GM21367 (cell line): ENCODE measurements around the gene SETD2.
"Not testable (repeated sequence)": the region's sequence is repeated elsewhere in the genome, so short reads cannot be mapped to it uniquely, and the experiment has no call there.

Source experiments
- ATAC-seq: cut with Tn5 transposase; IDR thresholded peaks from one replicate; pipeline ENCODE4 v1.9.1; 2021; ENCODE audit not compliant: unreplicated experiment

SETD2 gene

GRCh38 chr3:47149339-47149933 lies 14.5 kb downstream of the SETD2 start:
- ATAC-seq, result no peak

GRCh38 chr3:47145272-47145671 lies 18.6 kb downstream of the SETD2 start:
- ATAC-seq, result no peak

- no peak for ATAC-seq
These were observed 20.8 kb downstream of the SETD2 start for GRCh38 chr3:47143068-47143467.

- not testable (repeated sequence) for ATAC-seq
These were observed 21.4 kb downstream of the SETD2 start for GRCh38 chr3:47142536-47142935.

GRCh38 chr3:47140973-47141461 lies 22.9 kb downstream of the SETD2 start:
- peak; percentile 82 for ATAC-seq

GRCh38 chr3:47140553-47140952 lies 23.4 kb downstream of the SETD2 start:
- ATAC-seq, result not testable (repeated sequence)

GRCh38 chr3:47134311-47134710 lies 29.6 kb downstream of the SETD2 start:
- ATAC-seq, result no peak

GRCh38 chr3:47133641-47134040 lies 30.3 kb downstream of the SETD2 start:
- ATAC-seq, result no peak

- no peak for ATAC-seq
These were observed 33.4 kb downstream of the SETD2 start for GRCh38 chr3:47130557-47130956.

GRCh38 chr3:47128137-47128536 lies 35.8 kb downstream of the SETD2 start:
- no peak for ATAC-seq

GRCh38 chr3:47123857-47124256 lies 40.1 kb downstream of the SETD2 start:
- no peak for ATAC-seq

- no peak for ATAC-seq
These were observed 42.5 kb downstream of the SETD2 start for GRCh38 chr3:47121409-47121808.

GRCh38 chr3:47120138-47120537 lies 43.8 kb downstream of the SETD2 start:
- no peak for ATAC-seq

GRCh38 chr3:47119387-47119786 lies 44.5 kb downstream of the SETD2 start:
- ATAC-seq, result not testable (repeated sequence)

GRCh38 chr3:47117807-47118364 lies 46.0 kb downstream of the SETD2 start:
- ATAC-seq, result no peak

GRCh38 chr3:47115524-47115923 lies 48.4 kb downstream of the SETD2 start:
- ATAC-seq, result not testable (repeated sequence)

GRCh38 chr3:47113669-47114365 lies 50.1 kb downstream of the SETD2 start:
- no peak for ATAC-seq

- ATAC-seq, result no peak
These were observed 50.9 kb downstream of the SETD2 start for GRCh38 chr3:47112997-47113396.

GRCh38 chr3:47109393-47109792 lies 54.5 kb downstream of the SETD2 start:
- no peak for ATAC-seq

GRCh38 chr3:47108546-47108945 lies 55.4 kb downstream of the SETD2 start:
- no peak for ATAC-seq

- no peak for ATAC-seq
These were observed 59.7 kb downstream of the SETD2 start for GRCh38 chr3:47104259-47104658.

GRCh38 chr3:47103619-47104018 lies 60.3 kb downstream of the SETD2 start:
- no peak for ATAC-seq
